Activated CD4-positive, alpha-beta T cell treated with anti-CD3 and anti-CD28 coated beads, Interleukin-2, amount 10 ng/mL, durations not matched to agents 7 days and 5 days (primary cell): Measurements from ENCODE around the gene HNF1B. TPM values are rescaled to one million over a fixed set of nuclear protein-coding genes. Genes with fewer than 3 reads are reported as not detected.

Source experiments
- CTCF ChIA-PET: fragments of 350-600 bp; sonication (Branson Sonifier 250); formaldehyde crosslinking; loops from one replicate; lab custom pipeline; 2021; ENCODE audit warnings: antibody characterized with exemption; lab: Charles Lee
- POLR2A ChIA-PET: fragments of 350-600 bp; sonication (Branson Sonifier 250); formaldehyde crosslinking; loops from one replicate; lab custom pipeline; 2021; ENCODE audit warnings: antibody characterized with exemption; lab: Charles Lee
- DNase-seq: peaks from one replicate; pipeline ENCODE4 v3.0.0-alpha.2; 2020
- H3K27ac Mint-ChIP-seq: one replicate; pipeline ENCODE4 v1.8.0; 2021; ENCODE audit warnings: mild to moderate bottlenecking, moderate library complexity, mixed read lengths
- H3K27me3 Mint-ChIP-seq: one replicate; pipeline ENCODE4 v1.8.0; 2021; ENCODE audit warnings: mixed read lengths
- H3K36me3 Mint-ChIP-seq: one replicate; pipeline ENCODE4 v1.8.0; 2021; ENCODE audit warnings: low read depth, mixed read lengths
- H3K4me1 Mint-ChIP-seq: one replicate; pipeline ENCODE4 v1.8.0; 2021; ENCODE audit warnings: mixed read lengths
- H3K4me3 Mint-ChIP-seq: one replicate; pipeline ENCODE4 v1.8.0; 2021; ENCODE audit warnings: mild to moderate bottlenecking, moderate library complexity, mixed read lengths
- H3K9me3 Mint-ChIP-seq: one replicate; pipeline ENCODE4 v1.8.0; 2021; ENCODE audit warnings: mixed read lengths
- total RNA-seq, 2 experiments: library from RNA; stranded (reverse); gene quantifications; one replicate each; pipeline ENCODE4 v1.2.3, GENCODE V29; 2021

Gene HNF1B
- total RNA-seq, 2 experiments from 2014 or later, result 0.08 TPM; not detected in 1

DNA sequence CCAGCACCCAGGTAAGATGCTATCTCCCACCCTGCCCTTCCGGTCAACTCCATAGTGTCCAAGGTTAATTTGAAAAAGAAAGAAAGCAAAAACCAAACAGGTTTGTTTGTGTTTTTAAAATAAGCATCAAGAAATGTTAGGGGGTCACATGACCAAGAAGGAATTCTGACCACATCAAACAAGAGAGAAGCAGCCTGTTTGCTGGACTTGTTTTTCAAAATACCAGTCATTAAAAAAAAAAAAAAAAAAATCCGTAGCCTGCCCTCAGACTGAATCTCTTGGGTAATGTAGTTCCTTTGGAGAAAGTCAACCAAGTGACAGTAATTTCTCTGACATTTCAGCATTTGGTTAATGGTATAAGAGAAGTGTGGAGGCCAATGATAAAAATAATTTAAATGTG, 38.4 kb downstream of the HNF1B start:
- Mint-ChIP-seq H3K36me3 (no peaks in the 10 kb centered on the region), H3K4me3 (no peak overlapping the region), H3K4me1 (no peaks in the 10 kb centered on the region), H3K27ac (no peak overlapping the region), H3K9me3 (no peaks in the 10 kb centered on the region), H3K27me3 (peaks cover 52% of the 10 kb centered on the region)
- DNase-seq, result no peak
- ChIA-PET POLR2A (no interaction called here), CTCF (interaction anchor here (0.6 kb wide), 3 partner anchors 11 to 982 kb away, joined by 3 to 4 read pairs (median 3); no protein-coding TSS in a partner anchor)

DNA sequence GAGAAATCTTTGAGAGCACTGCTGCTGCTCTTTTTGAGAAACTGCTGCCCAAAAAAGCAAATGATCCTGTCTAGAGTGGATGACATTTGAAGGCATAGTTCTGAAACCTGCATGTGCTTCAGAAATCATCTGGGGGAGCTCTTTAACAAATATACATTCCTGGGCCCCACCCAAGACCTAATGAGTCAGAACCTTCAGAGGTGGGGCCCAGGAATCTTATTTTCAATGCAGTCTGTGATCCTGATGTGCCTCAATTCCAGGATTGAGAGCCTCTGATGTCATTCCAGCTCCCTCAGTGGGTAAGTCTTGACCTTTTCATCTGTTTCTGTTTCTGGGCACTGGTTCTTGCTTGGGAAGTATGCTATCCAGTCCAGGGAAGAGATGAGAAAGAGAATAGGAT, 42.3 kb downstream of the HNF1B start:
- no peaks in the 10 kb centered on the region for H3K9me3 Mint-ChIP-seq
- ChIA-PET CTCF (interaction anchor here (0.6 kb wide), 1 partner anchor 201 kb away, joined by 3 read pairs; no protein-coding TSS in a partner anchor), POLR2A (no interaction called here)
- no peaks in the 10 kb centered on the region for H3K36me3 Mint-ChIP-seq
- DNase-seq, result no peak
- H3K27ac Mint-ChIP-seq, result no peak overlapping the region
- H3K4me1 Mint-ChIP-seq, result peaks cover 7% of the 10 kb centered on the region
- peaks cover 45% of the 10 kb centered on the region for H3K27me3 Mint-ChIP-seq
- no peak overlapping the region for H3K4me3 Mint-ChIP-seq

GRCh38 chr17:37701496-37701898, 43.4 kb downstream of the HNF1B start:
- no peak overlapping the region for H3K4me3 Mint-ChIP-seq
- no peak overlapping the region for H3K27ac Mint-ChIP-seq
- no peaks in the 10 kb centered on the region for H3K36me3 Mint-ChIP-seq
- ChIA-PET POLR2A (no interaction called here), CTCF (interaction anchor here (1.0 to 1.1 kb wide), 2 partner anchors 89 to 90 kb away, joined by 3 to 4 read pairs; no protein-coding TSS in a partner anchor)
- peak; percentile 62 for DNase-seq
- peaks cover 7% of the 10 kb centered on the region for H3K4me1 Mint-ChIP-seq
- H3K9me3 Mint-ChIP-seq, result no peaks in the 10 kb centered on the region
- peaks cover 38% of the 10 kb centered on the region for H3K27me3 Mint-ChIP-seq

DNA sequence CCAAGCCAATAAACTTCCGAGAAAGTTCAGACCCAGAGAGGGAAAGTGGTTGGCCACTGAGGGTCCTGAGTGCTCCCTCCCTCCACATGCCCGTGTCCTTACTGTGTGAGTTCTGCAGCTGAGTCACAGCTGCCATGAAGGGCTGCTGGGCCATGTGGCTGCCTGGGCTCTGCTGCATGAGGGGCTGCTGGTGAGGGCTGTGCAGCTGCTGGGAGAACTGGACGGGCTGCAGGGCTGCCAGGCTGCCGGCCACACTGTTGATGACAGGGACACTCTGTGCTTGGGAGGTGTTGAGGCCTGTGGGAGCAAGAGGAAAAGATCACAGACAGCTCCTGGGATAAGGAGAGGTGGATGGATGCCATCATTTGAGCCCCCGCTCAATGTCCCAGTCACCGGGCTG, 44.0 kb downstream of the HNF1B start:
- no peaks in the 10 kb centered on the region for H3K36me3 Mint-ChIP-seq
- peaks cover 35% of the 10 kb centered on the region for H3K27me3 Mint-ChIP-seq
- CTCF ChIA-PET, result interaction anchor here (0.7 to 1.1 kb wide), 3 partner anchors 32 to 91 kb away, joined by 3 to 4 read pairs (median 3); no protein-coding TSS in a partner anchor
- H3K4me1 Mint-ChIP-seq, result peaks cover 7% of the 10 kb centered on the region
- no peak overlapping the region for H3K4me3 Mint-ChIP-seq
- DNase-seq, result no peak
- POLR2A ChIA-PET, result no interaction called here
- H3K27ac Mint-ChIP-seq, result no peak overlapping the region
- no peaks in the 10 kb centered on the region for H3K9me3 Mint-ChIP-seq

- H3K4me1 Mint-ChIP-seq, result peaks cover 7% of the 10 kb centered on the region
- H3K27ac Mint-ChIP-seq, result no peak overlapping the region
- no peak overlapping the region for H3K4me3 Mint-ChIP-seq
- DNase-seq, result no peak
- CTCF ChIA-PET, result no interaction called here
- no peaks in the 10 kb centered on the region for H3K9me3 Mint-ChIP-seq
- POLR2A ChIA-PET, result no interaction called here
- peaks cover 23% of the 10 kb centered on the region for H3K27me3 Mint-ChIP-seq
- H3K36me3 Mint-ChIP-seq, result no peaks in the 10 kb centered on the region
These were observed 45.4 kb downstream of the HNF1B start for GRCh38 chr17:37699285-37699973.

- ChIA-PET POLR2A (no interaction called here), CTCF (no interaction called here)
- Mint-ChIP-seq H3K36me3 (no peaks in the 10 kb centered on the region), H3K27ac (no peak overlapping the region), H3K4me3 (no peak overlapping the region), H3K4me1 (peaks cover 7% of the 10 kb centered on the region), H3K9me3 (no peaks in the 10 kb centered on the region), H3K27me3 (peaks cover 17% of the 10 kb centered on the region)
- DNase-seq, result no peak
These were observed 46.0 kb downstream of the HNF1B start for GRCh38 chr17:37698911-37699255.

DNA sequence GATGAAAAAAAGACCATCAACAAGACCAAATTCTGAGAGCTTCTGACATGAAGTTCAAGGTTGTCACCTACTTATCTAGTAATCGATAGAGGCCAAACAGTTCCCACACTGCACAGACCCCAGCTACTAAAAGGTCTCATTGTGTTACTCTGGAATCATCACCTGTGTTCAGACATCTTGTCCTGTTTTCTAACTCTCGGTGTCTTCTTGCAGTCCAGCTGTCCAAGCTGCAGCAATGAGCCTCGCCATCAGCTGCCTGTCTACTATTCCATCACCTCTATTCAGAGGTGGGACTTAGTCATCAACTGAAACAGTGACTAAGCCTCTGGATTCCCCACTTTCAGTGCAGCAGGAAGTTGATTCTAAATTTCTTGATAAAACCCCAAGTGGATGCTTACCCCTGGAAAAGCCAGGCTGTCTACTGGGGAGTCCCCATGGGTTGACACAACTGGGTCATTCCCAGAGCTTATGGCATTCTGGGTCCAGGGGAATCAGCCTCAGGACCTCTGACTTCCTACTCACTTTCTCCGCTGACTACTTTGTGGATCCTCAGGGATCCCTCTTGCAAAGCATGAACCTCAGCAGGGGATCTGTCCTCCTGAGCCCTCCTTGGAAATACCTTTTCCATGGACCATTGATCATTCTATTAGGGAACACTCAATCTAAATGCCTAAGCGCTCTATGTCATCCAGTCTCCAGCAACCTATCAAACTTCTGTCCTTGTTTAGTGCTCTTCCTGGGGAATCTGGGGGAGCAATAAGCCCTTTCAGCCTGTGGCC, 46.5 kb downstream of the HNF1B start:
- H3K4me3 Mint-ChIP-seq, result no peak overlapping the region
- H3K4me1 Mint-ChIP-seq, result peaks cover 7% of the 10 kb centered on the region
- DNase-seq, result no peak
- ChIA-PET CTCF (no interaction called here), POLR2A (interaction anchor here (0.6 kb wide), 1 partner anchor 48 kb away, joined by 3 read pairs; no protein-coding TSS in a partner anchor)
- H3K27me3 Mint-ChIP-seq, result peaks cover 12% of the 10 kb centered on the region
- H3K27ac Mint-ChIP-seq, result no peak overlapping the region
- H3K36me3 Mint-ChIP-seq, result no peaks in the 10 kb centered on the region
- H3K9me3 Mint-ChIP-seq, result no peaks in the 10 kb centered on the region

DNA sequence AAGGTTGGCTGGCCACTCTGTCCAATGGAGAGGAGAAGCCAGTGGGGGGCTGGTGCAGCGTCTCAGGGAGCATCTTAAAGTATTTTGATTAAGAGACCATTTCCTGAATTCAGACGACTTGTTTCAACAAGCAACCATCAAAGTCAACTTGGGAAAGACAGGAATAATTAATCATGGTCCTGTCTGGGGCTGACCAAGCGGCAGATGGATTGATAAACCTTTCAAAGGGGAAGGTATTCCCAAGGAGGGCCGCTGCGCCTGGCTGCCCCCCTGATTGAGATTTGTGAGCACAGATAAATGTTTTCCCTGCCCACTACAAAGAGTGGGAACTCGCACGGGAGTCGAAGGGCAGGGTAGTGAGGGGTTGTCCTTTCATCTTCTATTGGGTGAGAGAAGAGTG, 47.5 kb downstream of the HNF1B start:
- ChIA-PET POLR2A (interaction anchor here (0.6 kb wide), 1 partner anchor 47 kb away, joined by 3 read pairs; no protein-coding TSS in a partner anchor), CTCF (no interaction called here)
- no peak overlapping the region for H3K4me3 Mint-ChIP-seq

DNA sequence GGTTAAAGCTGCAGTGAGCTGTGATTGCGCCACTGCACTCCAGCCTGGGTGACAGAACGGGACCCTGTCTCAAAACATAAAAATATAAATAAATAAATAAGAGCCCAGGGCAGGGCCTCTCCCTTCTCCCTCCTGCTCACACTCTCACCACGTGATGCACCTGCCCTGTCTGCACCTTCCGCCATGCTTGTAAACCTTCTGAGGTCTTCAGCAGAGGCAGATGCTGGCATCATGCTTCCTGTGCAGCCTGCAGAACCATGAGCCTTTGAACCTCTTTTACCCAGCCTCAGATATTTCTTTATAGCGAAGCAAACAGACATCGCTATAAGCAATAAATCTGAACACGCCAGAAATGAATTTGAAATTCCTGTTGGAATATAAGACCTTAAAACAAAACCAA, 48.5 kb downstream of the HNF1B start:
- no peaks in the 10 kb centered on the region for H3K9me3 Mint-ChIP-seq
- POLR2A ChIA-PET, result no interaction called here
- no peaks in the 10 kb centered on the region for H3K27me3 Mint-ChIP-seq
- H3K27ac Mint-ChIP-seq, result no peak overlapping the region
- no peak for DNase-seq
- CTCF ChIA-PET, result no interaction called here
- peaks cover 7% of the 10 kb centered on the region for H3K4me1 Mint-ChIP-seq
- H3K4me3 Mint-ChIP-seq, result no peak overlapping the region
- H3K36me3 Mint-ChIP-seq, result no peaks in the 10 kb centered on the region

More for the DNA sequence above, 47.5 kb downstream of the HNF1B start:
- peaks cover 5% of the 10 kb centered on the region for H3K27me3 Mint-ChIP-seq
- peaks cover 7% of the 10 kb centered on the region for H3K4me1 Mint-ChIP-seq
- H3K27ac Mint-ChIP-seq, result no peak overlapping the region
- no peak for DNase-seq
- H3K9me3 Mint-ChIP-seq, result no peaks in the 10 kb centered on the region
- no peaks in the 10 kb centered on the region for H3K36me3 Mint-ChIP-seq

GRCh38 chr17:37695726-37696125, 49.1 kb downstream of the HNF1B start:
- H3K9me3 Mint-ChIP-seq, result no peaks in the 10 kb centered on the region
- CTCF ChIA-PET, result interaction anchor here (0.6 to 0.9 kb wide), 2 partner anchors 11 to 13 kb away, joined by 3 read pairs; no protein-coding TSS in a partner anchor
- POLR2A ChIA-PET, result no interaction called here
- peaks cover 3% of the 10 kb centered on the region for H3K27me3 Mint-ChIP-seq
- no peak overlapping the region for H3K27ac Mint-ChIP-seq
- H3K4me1 Mint-ChIP-seq, result peaks cover 7% of the 10 kb centered on the region
- no peaks in the 10 kb centered on the region for H3K36me3 Mint-ChIP-seq
- DNase-seq, result no peak
- H3K4me3 Mint-ChIP-seq, result no peak overlapping the region

DNA sequence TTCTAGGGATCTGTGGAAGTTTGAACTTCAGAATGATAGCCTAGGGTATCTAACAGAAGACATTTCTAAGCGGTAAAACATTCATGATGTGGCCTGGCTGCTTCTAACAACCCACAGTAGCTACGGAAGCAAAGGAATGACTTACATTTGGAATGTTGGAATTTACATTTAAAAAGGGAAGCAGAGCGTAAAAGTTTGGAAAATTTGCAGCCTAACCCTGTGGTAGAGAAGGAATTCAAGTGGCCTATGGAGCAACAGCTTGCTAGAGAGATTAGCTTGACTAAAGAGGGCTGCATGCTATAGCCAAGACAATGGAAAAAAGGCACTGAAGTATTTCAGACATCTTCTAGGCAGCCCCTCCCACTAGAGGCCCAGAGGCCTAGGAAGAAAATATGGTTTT, 50.1 kb downstream of the HNF1B start:
- H3K27me3 Mint-ChIP-seq, result peaks cover 3% of the 10 kb centered on the region
- DNase-seq, result no peak
- no peaks in the 10 kb centered on the region for H3K9me3 Mint-ChIP-seq
- no peak overlapping the region for H3K27ac Mint-ChIP-seq
- peaks cover 7% of the 10 kb centered on the region for H3K4me1 Mint-ChIP-seq
- H3K36me3 Mint-ChIP-seq, result no peaks in the 10 kb centered on the region
- ChIA-PET CTCF (interaction anchor here (1.3 kb wide), 1 partner anchor 14 kb away, joined by 3 read pairs; no protein-coding TSS in a partner anchor), POLR2A (no interaction called here)
- no peak overlapping the region for H3K4me3 Mint-ChIP-seq

DNA sequence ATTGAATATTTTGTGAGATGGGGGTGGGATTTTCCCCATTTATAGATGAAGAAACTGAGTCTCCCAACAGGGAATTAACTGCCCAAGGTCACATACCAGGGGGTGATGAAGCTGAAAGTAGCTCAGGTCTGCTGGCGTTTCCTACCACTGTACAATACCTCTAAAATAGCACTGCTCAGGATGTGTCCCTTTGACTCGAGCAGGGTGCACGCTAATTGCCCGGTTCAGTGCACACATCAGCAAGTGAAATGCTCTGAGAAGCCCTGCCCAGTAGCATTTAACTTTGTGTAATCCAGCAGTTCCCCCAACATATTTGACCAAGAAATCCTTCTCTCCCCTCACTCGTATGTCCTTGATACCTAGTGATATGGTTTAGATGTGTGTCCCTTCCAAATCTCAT, 51.5 kb downstream of the HNF1B start:
- Mint-ChIP-seq H3K27ac (no peak overlapping the region), H3K9me3 (no peaks in the 10 kb centered on the region), H3K4me1 (peaks cover 2% of the 10 kb centered on the region), H3K27me3 (peaks cover 3% of the 10 kb centered on the region), H3K36me3 (no peaks in the 10 kb centered on the region), H3K4me3 (no peak overlapping the region)
- CTCF ChIA-PET, result no interaction called here
- no peak for DNase-seq
- POLR2A ChIA-PET, result no interaction called here

GRCh38 chr17:37691807-37692206, 53.1 kb downstream of the HNF1B start:
- Mint-ChIP-seq H3K27ac (no peak overlapping the region), H3K36me3 (no peaks in the 10 kb centered on the region), H3K27me3 (peaks cover 3% of the 10 kb centered on the region), H3K4me3 (no peak overlapping the region), H3K4me1 (no peaks in the 10 kb centered on the region), H3K9me3 (no peaks in the 10 kb centered on the region)
- ChIA-PET CTCF (no interaction called here), POLR2A (no interaction called here)
- DNase-seq, result no peak
